Mucosa of stomach (tissue), 1 donor: ENCODE results near the gene PREX1.
"Not testable (repeated sequence)": the region's sequence is repeated elsewhere in the genome, so short reads cannot be mapped to it uniquely, and the experiment has no call there.

Experiments
- H3K27me3 ChIP-seq: one replicate; pipeline ENCODE4 v1.7.0; 2013; ENCODE audit warnings: mild to moderate bottlenecking, low read length; ENCODE audit not compliant: control insufficient read depth, insufficient read depth
- H3K36me3 ChIP-seq: one replicate; pipeline ENCODE4 v1.7.0; 2013; ENCODE audit warnings: low read length; ENCODE audit not compliant: control insufficient read depth, insufficient read depth
- H3K4me1 ChIP-seq: one replicate; pipeline ENCODE4 v1.7.0; 2013; ENCODE audit warnings: mild to moderate bottlenecking, low read length; ENCODE audit not compliant: control insufficient read depth, insufficient read depth
- H3K4me3 ChIP-seq: one replicate; pipeline ENCODE4 v1.7.0; 2013; ENCODE audit warnings: low read length
- H3K9ac ChIP-seq: one replicate; pipeline ENCODE4 v1.7.0; 2013; ENCODE audit warnings: mild to moderate bottlenecking, low read length, moderate library complexity
- H3K9me3 ChIP-seq: one replicate; pipeline ENCODE4 v1.7.0; 2013; ENCODE audit warnings: mild to moderate bottlenecking, low read length, moderate library complexity; ENCODE audit not compliant: control insufficient read depth
- donor health status: Pancreatic carcinoma.

Gene PREX1, protein sequence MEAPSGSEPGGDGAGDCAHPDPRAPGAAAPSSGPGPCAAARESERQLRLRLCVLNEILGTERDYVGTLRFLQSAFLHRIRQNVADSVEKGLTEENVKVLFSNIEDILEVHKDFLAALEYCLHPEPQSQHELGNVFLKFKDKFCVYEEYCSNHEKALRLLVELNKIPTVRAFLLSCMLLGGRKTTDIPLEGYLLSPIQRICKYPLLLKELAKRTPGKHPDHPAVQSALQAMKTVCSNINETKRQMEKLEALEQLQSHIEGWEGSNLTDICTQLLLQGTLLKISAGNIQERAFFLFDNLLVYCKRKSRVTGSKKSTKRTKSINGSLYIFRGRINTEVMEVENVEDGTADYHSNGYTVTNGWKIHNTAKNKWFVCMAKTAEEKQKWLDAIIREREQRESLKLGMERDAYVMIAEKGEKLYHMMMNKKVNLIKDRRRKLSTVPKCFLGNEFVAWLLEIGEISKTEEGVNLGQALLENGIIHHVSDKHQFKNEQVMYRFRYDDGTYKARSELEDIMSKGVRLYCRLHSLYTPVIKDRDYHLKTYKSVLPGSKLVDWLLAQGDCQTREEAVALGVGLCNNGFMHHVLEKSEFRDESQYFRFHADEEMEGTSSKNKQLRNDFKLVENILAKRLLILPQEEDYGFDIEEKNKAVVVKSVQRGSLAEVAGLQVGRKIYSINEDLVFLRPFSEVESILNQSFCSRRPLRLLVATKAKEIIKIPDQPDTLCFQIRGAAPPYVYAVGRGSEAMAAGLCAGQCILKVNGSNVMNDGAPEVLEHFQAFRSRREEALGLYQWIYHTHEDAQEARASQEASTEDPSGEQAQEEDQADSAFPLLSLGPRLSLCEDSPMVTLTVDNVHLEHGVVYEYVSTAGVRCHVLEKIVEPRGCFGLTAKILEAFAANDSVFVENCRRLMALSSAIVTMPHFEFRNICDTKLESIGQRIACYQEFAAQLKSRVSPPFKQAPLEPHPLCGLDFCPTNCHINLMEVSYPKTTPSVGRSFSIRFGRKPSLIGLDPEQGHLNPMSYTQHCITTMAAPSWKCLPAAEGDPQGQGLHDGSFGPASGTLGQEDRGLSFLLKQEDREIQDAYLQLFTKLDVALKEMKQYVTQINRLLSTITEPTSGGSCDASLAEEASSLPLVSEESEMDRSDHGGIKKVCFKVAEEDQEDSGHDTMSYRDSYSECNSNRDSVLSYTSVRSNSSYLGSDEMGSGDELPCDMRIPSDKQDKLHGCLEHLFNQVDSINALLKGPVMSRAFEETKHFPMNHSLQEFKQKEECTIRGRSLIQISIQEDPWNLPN (N-terminal part only)

DNA sequence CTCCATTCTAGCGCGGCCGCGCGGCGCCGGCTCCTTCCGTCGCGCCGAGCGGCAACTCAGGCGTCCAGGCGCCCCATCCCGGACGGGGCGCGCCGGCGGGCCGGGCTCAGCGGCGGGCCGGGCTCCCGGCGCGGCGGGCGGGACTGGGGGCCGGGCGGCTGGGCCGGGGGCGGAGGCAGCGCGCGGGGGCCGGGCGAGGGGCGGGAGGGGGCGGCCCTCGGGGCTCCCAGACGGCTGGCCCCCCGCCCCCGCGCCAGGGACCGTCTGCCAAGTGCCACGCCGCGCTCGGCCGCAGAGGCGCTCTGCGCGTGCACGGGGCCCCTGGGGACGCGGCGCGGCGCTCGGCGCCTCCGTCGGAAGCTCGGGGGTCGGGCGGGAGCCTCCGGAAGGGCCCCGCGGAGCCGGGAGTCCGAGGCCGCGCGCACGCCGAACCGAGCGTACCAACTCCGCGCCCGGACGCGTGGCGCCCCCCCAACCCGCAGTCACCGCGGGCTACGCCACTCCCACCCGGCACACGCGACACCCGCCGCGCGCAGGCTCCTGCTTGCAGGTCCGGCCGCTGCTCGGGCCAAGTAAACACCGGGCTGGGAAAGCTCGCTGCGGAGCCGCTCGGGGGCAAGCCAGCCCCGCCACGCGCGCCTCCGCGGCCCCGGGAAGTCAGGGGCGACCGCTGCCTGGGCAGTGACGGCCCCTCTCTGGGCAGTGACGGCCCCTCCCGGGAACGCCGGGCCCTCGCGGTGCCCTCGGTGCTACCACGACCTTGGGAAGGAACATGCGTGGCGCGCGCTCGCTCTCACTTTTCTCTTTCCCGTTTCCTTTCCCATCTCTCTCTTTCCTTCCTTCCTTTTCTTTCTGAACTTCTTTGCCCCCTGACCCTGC is at the start of gene PREX1:
Gene PREX1, minus strand, starts transcription at position 145 of the 879 bp plus-strand sequence. Its CDS starts 139 bp downstream, at position 6.
- no peaks in the 10 kb centered on the region for H3K36me3 ChIP-seq
- H3K27me3 ChIP-seq = peaks cover 13% of the 10 kb centered on the region
- H3K4me3 ChIP-seq = no peak within 1 kb of the TSS
- no peaks in the 10 kb centered on the region for H3K9me3 ChIP-seq
- H3K4me1 ChIP-seq = peaks cover 17% of the 10 kb centered on the region
- peak within 1 kb of the TSS; percentile 36 for H3K9ac ChIP-seq

DNA sequence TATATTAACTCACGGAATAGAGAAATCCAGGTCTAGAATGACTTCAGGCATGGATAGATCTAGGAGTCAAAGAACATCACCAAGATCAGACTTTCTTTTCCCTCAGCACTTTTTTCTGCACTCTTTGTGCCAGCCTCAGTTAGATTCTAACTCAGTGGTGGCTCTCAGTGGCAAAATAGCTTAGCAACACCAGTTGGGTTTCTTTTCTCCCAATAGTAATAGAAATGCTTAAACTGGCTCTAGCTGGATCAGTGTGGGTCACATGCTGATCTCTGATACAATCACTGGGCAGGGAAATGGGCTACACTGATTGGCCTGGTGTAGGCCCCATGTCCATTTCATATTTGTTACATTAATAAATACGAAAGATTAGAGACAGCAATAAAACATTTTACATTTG is 49.5 kb upstream of the PREX1 start:
- H3K9me3 ChIP-seq = no peaks in the 10 kb centered on the region
- H3K4me1 ChIP-seq = no peaks in the 10 kb centered on the region
- no peaks in the 10 kb centered on the region for H3K27me3 ChIP-seq
- H3K4me3 ChIP-seq = no peak overlapping the region
- H3K9ac ChIP-seq = no peak overlapping the region
- H3K36me3 ChIP-seq = no peaks in the 10 kb centered on the region

DNA sequence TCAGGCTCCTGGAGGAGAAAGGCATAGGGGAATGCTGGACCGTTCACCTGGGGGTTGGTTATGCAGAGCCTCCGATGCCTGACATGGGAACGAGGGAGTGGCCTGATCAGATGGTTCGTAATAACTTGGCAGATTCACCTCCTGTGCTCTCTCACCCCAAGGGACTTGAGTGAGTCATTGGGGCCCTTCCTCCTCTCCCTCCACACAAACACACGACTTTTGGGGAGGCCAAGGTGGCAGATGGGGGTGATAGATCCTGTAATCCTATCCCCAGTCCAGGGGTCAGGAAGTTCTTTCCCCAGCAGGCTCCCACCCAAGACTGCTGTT is 48.1 kb upstream of the PREX1 start:
- no peaks in the 10 kb centered on the region for H3K27me3 ChIP-seq
- no peak overlapping the region for H3K9ac ChIP-seq
- no peaks in the 10 kb centered on the region for H3K9me3 ChIP-seq
- no peaks in the 10 kb centered on the region for H3K36me3 ChIP-seq
- H3K4me1 ChIP-seq = no peaks in the 10 kb centered on the region
- no peak overlapping the region for H3K4me3 ChIP-seq

DNA sequence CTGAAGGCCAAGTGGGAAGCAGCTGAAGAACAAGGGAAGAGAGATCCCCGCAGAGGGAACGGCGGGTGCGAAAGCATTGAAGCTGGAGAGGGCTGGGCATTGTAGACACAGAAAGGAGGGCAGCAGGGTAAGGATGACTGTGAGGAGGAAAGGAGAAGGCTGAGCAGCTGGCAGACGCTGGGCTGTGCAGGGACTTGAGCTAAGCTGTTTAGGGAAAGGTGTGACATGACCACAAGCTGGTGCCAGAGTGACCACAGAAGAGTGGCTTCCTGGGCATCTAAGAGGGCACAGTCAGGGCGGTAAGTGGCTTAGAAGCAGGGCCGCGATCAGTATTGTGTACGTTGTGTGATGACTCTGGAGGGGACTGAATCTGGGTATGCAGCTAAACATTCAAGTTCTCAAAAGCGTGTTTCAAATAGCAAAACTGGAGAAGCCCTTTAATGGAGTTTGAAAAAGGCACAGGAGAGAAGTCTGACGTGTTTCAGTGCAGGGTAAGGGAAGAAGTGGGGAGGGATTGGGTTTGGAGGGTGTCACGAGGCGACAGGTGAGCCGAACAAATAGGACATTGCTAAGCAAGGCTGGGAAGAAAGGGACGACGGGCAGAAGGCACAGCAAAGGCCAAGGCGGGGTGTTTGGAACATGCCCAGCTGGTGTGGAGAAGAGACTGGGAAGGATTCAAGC is 47.6 kb upstream of the PREX1 start:
- no peaks in the 10 kb centered on the region for H3K9me3 ChIP-seq
- no peaks in the 10 kb centered on the region for H3K27me3 ChIP-seq
- no peak overlapping the region for H3K4me3 ChIP-seq
- H3K36me3 ChIP-seq = no peaks in the 10 kb centered on the region
- H3K9ac ChIP-seq = no peak overlapping the region
- no peaks in the 10 kb centered on the region for H3K4me1 ChIP-seq

DNA sequence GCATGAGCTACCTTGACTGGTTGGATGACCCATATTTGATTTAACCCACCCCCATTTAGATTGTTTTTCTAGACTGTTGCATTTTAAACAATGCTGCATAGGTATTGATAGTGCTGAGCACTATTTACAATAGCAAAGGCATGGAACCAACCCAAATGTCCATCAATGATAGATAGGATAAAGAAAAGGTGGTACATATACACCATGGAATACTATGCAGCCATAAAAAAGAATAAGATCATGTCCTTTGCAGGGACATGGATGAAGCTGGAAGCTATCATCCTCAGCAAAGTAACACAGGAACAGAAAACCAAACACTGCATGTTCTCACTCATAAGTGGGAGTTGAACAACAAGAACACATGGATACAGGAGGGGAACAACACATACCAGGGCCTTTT is 41.6 kb upstream of the PREX1 start:
- not testable (repeated sequence) for H3K27me3 ChIP-seq, H3K9me3 ChIP-seq, H3K36me3 ChIP-seq, H3K4me1 ChIP-seq, H3K4me3 ChIP-seq, H3K9ac ChIP-seq

DNA sequence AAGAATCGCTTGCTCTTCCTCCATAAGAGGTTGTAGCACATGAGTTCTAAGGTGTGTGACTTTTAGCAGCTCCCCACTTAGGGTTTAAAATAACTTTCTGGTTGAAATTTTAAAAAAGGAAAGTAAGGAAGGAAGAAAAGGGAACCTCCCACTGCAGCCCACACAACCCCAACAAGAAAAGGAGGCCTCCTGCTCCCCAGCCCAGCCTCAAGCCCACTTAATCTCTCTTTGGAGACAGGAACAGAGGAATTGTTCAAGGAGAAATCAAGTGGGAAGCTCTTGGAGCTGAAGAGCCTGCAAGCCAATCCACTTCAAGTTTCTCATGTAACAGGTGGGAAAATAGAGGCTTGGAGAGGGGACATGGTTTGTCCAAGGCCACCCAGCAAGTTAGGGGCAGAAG is 39.1 kb upstream of the PREX1 start:
- no peaks in the 10 kb centered on the region for H3K27me3 ChIP-seq

DNA sequence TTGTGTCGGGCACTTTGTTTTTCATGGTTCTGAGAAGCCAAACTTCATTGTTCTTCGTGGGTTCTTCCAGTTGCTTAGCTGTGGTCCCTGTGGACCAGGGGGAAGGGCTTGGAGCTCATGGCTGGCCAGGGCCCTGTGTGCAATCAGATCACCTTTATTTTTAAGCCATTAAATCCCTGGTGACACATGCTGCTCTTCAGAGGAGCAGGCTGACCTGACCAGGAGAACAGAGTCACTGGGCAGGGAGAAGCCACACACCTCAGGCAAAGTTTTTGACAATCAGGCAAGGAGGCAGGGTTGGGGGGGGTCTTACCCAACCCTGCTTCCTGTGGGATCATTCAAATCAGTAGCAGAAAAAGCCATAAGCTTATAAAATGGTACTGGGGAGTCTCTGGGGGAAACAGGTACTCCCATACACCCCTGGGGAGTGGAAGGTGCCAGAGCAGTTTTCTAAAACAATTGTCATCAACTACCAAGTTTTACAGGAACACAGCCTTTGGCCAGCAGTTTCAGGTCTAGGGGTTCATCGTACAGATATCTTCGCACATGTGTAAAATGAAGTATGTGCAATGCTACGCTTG is 37.0 kb upstream of the PREX1 start:
- no peaks in the 10 kb centered on the region for H3K4me1 ChIP-seq
- H3K9ac ChIP-seq = no peak overlapping the region
- no peaks in the 10 kb centered on the region for H3K36me3 ChIP-seq
- H3K9me3 ChIP-seq = no peaks in the 10 kb centered on the region
- no peak overlapping the region for H3K4me3 ChIP-seq
- H3K27me3 ChIP-seq = no peaks in the 10 kb centered on the region

More for the DNA sequence above, 39.1 kb upstream of the PREX1 start:
- H3K36me3 ChIP-seq = no peaks in the 10 kb centered on the region
- no peak overlapping the region for H3K9ac ChIP-seq
- H3K4me3 ChIP-seq = no peak overlapping the region
- no peaks in the 10 kb centered on the region for H3K9me3 ChIP-seq
- H3K4me1 ChIP-seq = no peaks in the 10 kb centered on the region

DNA sequence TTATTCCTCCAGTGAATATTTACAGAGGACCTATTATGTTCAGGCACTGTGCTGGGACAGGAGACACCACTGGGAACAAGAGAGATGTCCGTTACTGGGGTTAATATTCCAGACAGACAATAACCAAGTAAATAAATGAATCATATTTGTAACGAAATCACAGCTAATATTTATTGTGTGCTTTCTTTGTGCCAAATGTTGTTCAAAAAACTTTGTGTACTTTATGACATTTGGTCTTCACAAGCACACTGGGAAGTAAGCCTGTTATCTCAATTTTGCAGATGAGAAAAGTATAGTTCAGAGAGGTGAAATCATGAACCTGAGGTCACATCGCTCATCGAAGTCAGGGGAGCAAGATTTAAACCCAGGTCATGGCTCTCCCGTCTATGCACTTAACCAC is 36.5 kb upstream of the PREX1 start:
- no peaks in the 10 kb centered on the region for H3K27me3 ChIP-seq
- no peak overlapping the region for H3K9ac ChIP-seq
- H3K4me1 ChIP-seq = no peaks in the 10 kb centered on the region
- H3K36me3 ChIP-seq = no peaks in the 10 kb centered on the region
- no peak overlapping the region for H3K4me3 ChIP-seq
- no peaks in the 10 kb centered on the region for H3K9me3 ChIP-seq

DNA sequence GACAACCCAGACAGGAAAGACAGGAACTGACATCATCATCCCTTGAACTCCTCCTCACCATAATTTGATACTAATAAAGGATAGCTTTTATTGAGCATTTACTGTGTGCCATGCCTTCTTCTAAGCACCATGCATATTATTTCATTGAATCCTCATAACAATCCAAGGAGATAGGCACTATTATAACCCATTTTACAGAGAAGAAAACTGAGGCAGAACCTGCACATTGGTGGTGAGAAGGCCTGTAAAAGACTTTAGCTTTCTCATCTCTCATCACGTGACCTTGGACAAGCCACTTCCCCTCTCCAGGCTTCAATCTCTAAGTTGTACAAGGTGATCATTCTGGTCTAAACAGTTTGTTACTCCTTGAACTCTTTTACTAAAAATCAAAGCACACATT is 34.5 kb upstream of the PREX1 start:
- Histone ChIP-seq H3K4me1 (no peaks in the 10 kb centered on the region), H3K4me3 (no peak overlapping the region), H3K9ac (no peak overlapping the region), H3K9me3 (no peaks in the 10 kb centered on the region), H3K36me3 (no peaks in the 10 kb centered on the region), H3K27me3 (no peaks in the 10 kb centered on the region)

DNA sequence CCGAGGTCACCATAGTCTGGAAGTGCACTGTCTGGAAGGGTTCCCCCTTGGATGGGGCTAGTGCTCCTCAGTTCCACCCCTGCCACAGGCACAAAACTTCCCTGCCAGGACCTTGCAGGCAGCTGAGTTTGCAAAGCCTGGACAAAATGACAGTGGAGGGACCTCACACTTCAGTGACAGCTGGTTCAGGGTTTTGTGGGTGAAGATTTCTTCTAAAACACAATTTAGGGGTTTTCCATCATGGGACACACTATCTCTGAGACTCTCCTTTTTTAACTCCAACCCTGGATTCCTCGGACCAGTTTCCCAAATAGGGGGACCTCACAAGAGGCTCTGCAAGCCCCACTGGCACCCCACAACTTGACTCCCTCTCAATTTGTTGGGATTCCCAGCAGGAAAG is 33.6 kb upstream of the PREX1 start:
- Histone ChIP-seq H3K4me3 (no peak overlapping the region), H3K9ac (no peak overlapping the region), H3K4me1 (no peaks in the 10 kb centered on the region), H3K27me3 (no peaks in the 10 kb centered on the region), H3K9me3 (no peaks in the 10 kb centered on the region), H3K36me3 (no peaks in the 10 kb centered on the region)
